H54 (cell line): ENCODE measurements around the gene PKDREJ.

Source experiments
- DNase-seq: peaks from one replicate; pipeline ENCODE4 v3.0.0; 2011; ENCODE audit warnings: low spot score, mixed read lengths; ENCODE audit not compliant: insufficient read length
- FAIRE-seq: peaks from 3 replicates; lab custom pipeline; 2011; peaks lifted over from hg19 to GRCh38; lab: Jason Lieb, UNC
- POLR2A ChIP-seq: IDR thresholded peaks from 2 replicates; pipeline ENCODE4 v1.6.1; 2011; ENCODE audit warnings: low read depth, mild to moderate bottlenecking, low read length

PKDREJ gene

DNA sequence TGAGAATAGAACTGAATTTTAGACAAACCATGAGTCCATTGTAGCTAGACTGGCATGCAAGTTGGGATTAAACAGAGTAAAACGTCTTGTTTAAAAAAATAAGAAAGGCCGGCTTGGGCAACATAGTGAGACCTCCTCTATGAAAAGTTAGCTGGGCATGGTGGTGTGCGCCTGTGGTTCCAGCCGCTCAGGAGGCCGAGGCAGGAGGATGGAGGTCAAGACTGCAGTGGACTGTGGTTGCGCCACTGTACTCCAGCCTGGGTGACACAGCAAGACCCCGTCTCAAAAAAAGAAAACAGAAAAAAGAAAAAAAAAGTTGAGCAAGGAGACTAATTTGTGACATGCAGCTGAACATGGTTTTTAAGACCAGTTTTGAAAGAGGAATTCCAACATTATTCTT, 36.6 kb downstream of the PKDREJ start:
- DNase-seq (no peak), FAIRE-seq (no peak)
- no peak for TF ChIP-seq POLR2A

GRCh38 chr22:46225631-46226030, 37.5 kb downstream of the PKDREJ start:
- DNase-seq (no peak), FAIRE-seq (no peak)
- no peak for TF ChIP-seq POLR2A

GRCh38 chr22:46224898-46225290, 38.2 kb downstream of the PKDREJ start:
- TF ChIP-seq POLR2A = no peak
- FAIRE-seq (no peak), DNase-seq (no peak)

DNA sequence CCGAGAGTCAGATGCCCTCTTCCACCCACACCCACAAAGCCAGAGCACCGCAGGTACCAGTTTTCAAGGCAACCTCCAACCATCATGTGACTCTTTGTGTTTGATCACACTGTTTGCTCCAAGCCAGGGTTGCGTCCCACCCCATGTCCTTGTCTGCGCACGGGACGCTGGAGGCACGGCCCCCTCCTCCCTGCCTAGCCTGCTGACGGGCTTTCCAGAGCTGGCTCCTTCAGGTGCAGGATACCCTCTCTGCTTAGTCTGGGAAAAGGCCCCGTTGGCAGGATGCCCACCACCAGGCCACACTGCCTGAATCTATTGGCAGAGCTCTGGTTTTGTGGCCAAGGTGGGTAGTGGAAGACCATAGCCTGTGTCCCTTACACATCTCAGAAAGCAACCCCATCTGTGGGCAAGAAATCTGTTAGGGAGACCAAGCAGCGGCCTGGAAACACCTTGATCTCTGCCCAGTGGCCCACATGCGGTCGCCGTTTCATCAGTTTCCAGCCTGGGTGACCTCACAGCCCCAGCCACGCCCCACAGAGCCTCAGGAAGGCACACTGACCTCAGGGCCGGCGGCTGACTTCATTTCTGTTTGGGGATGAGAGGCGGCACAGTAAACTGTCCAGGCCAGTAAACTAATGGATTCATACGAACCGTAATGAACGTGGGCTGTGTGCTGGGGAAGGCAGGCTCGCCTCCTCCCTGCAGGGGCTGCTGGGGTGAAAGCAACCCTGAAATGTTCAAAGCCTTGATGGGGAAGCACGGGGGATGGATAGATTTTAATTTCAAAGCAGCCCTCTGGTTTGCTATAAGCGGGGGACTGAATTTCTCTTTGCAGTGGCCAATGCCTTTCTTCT, 38.9 kb downstream of the PKDREJ start:
- DNase-seq (no peak), FAIRE-seq (no peak)
- TF ChIP-seq POLR2A = no peak

GRCh38 chr22:46220921-46221320, 42.2 kb downstream of the PKDREJ start:
- no peak for TF ChIP-seq POLR2A
- FAIRE-seq (no peak), DNase-seq (no peak)

- DNase-seq = no peak
- no peak for TF ChIP-seq POLR2A
- FAIRE-seq = no peak
Measured at GRCh38 chr22:46219636-46220035, 43.5 kb downstream of the PKDREJ start.

DNA sequence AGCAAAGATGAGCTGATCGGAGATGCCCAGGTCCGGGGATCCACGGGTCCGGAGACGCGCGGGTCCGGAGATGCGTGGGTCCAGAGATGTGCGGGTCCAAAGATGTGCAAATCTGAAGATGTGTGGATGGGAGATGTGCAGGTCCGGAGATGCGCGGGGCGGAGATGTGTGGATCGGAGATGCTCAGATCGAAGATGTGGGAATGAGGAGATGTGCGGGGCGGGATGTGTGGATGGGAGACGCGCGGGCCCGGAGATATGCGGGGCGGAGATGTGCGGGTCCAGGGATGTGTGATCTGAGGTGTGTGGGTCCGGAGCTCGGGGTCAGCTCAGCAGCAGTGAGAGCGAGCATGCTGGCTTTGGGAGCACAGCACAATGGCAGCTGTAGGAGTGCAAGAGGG, 48.5 kb downstream of the PKDREJ start:
- no peak for DNase-seq
- no peak for FAIRE-seq
- no peak for TF ChIP-seq POLR2A

DNA sequence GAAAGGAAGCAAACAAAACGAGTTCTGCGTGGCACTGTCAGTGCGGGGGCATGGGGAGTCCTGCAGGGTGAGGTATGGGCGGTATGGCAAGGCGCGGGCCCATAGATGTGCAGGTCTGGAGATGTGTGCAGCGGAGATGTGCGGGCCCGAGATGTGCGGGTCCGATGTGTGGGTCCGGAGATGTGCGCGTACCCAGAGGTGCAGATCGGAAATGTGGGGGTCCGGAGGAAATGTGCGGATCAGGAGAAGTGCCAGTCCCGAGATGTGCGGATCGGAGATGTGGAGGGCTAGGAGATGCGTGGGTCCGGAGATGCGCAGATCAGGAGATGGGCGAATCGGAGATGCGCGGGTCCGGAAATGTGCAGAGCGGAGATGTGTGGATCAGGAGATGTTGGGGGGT, 49.0 kb downstream of the PKDREJ start:
- no peak for TF ChIP-seq POLR2A
- FAIRE-seq (no peak), DNase-seq (no peak)

DNA sequence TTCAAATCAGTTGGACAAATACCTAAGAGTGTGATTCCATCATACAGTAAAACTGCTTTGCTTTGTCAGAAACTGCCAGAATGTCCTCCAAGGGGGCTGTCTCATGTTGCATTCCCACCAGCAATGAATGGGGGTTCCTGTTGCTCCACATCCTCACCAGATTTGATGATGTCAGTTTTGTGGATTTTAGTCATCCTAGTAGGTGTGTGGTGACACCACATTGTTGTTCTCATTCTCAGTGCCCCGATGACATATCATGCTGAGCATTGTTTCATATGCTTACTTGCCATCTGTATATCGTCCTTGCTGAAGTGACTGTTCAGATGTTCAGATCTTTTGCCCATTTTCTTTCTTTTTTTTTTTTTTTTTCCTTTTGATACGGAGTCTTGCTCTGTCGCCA, 50.1 kb downstream of the PKDREJ start:
- FAIRE-seq (no peak), DNase-seq (no peak)

GRCh38 chr22:46212195-46212594, 50.9 kb downstream of the PKDREJ start:
- no peak for FAIRE-seq
- no peak for DNase-seq
- TF ChIP-seq POLR2A = no peak

More for the DNA sequence above, 50.1 kb downstream of the PKDREJ start:
- no peak for TF ChIP-seq POLR2A

DNA sequence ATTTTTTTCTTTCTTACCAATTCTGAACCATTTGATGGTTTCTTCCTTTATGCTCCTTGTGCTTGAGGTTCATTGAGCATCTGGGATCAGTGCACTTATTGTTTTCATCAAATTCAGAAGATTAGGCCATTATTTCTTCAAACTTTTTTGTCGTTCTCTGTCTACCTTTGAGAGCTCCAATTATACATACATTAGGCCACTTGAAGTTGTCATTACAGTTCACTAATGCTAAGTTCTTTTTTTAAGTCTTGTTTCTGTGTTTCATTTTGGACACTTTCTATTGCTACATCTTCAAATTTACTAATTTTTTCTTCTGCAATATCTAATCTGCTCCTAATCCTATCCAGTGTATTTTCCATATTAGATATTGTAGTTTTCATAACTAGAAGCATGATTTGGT, 53.9 kb downstream of the PKDREJ start:
- no peak for TF ChIP-seq POLR2A
- DNase-seq = no peak
- no peak for FAIRE-seq
